Mammary epithelial cell (primary cell): ENCODE measurements around the gene GABRD.

Source experiments
- EZH2 ChIP-seq: IDR thresholded peaks from 2 replicates; pipeline ENCODE4 v1.6.1; 2012; ENCODE audit warnings: low read length, inconsistent platforms, borderline replicate concordance
- TF ChIP-seq, protein P1 (sequence below), 2 donors: IDR thresholded peaks in 1 of 2; conservative IDR thresholded peaks in 1 of 2; 2 replicates each; pipeline ENCODE4 v1.5.1; 2011 to 2012; ENCODE audit warnings: inconsistent platforms in 2 of 2, low read length in 2 of 2, mild to moderate bottlenecking in 2 of 2, control low read depth in 1 of 2, low read depth in 1 of 2; ENCODE audit not compliant: insufficient read depth in 1 of 2; ENCODE audit errors: extremely low read depth in 1 of 2

DNA sequence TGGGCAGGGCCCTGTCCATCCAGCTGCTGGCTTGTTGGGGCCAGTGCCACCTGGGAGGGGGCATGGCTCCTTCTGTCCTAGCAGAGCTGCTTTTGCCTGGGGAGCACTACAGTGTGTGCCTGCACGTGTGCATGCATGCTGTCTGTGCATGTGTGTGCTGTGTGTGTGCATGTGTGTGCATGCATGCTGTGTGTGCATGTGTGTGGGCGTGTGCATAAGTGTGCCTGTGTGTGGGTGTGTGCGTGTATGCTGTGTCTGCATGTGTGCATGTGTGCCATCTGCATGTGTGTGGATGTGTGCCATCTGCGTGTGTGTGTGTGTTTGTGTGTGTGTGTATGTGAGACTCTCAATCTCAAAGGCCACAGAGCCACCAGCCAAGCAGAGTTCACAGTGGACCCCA, 22.7 kb downstream of the GABRD start:
- TF ChIP-seq, protein P1, sequence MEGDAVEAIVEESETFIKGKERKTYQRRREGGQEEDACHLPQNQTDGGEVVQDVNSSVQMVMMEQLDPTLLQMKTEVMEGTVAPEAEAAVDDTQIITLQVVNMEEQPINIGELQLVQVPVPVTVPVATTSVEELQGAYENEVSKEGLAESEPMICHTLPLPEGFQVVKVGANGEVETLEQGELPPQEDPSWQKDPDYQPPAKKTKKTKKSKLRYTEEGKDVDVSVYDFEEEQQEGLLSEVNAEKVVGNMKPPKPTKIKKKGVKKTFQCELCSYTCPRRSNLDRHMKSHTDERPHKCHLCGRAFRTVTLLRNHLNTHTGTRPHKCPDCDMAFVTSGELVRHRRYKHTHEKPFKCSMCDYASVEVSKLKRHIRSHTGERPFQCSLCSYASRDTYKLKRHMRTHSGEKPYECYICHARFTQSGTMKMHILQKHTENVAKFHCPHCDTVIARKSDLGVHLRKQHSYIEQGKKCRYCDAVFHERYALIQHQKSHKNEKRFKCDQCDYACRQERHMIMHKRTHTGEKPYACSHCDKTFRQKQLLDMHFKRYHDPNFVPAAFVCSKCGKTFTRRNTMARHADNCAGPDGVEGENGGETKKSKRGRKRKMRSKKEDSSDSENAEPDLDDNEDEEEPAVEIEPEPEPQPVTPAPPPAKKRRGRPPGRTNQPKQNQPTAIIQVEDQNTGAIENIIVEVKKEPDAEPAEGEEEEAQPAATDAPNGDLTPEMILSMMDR (conservative IDR thresholded peaks at IDR 0.05 in 1 of 2, IDR thresholded peaks at IDR 0.05 in 1 of 2; ENCODE audit: extremely low read depth in 1 of 2, insufficient read depth in 1 of 2, low read depth in 1 of 2, low read length in 2 of 2): no peak
- TF ChIP-seq EZH2: no peak
